Measurements from ENCODE around the gene FGF6. TPM values are rescaled to one million over a fixed set of nuclear protein-coding genes. Genes with fewer than 3 reads are reported as not detected.

The FGF6 gene
- total and polyA plus RNA-seq, 2 of the 13 experiments (the other 11 are each of a cell fraction or from before 2014, with no cell fraction given), result not detected

DNA sequence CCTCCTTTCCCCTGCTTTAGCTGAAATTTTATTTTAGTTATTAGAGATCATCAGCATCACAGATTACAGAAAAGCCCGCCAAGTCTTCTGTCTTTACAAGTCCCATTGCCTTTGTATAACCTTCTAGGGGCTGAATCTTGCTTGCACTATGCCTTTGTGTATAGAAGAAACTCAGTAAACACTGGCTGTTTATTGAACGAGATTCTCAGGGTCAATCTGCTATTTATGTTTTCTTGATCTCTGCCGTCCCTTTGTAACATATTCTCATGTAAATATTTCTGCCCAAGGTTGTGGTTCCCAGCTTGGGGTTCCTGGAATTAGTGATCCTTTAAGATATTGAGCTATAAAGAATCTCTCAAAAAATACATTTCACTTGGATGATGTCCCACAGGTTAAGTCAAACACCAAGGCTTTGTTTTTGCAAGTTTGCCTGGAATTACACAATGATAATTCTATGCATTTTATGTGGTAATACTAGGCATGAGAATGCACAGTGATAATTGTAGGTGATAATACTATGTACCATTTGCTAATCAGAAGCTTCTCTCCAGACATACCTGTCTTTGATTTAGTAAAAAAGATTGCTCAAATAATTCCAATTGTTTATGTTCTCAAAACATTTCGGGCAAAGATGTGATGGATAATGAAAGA is 40.6 kb upstream of the FGF6 start (continued):
- TF ChIP-seq, protein P1, sequence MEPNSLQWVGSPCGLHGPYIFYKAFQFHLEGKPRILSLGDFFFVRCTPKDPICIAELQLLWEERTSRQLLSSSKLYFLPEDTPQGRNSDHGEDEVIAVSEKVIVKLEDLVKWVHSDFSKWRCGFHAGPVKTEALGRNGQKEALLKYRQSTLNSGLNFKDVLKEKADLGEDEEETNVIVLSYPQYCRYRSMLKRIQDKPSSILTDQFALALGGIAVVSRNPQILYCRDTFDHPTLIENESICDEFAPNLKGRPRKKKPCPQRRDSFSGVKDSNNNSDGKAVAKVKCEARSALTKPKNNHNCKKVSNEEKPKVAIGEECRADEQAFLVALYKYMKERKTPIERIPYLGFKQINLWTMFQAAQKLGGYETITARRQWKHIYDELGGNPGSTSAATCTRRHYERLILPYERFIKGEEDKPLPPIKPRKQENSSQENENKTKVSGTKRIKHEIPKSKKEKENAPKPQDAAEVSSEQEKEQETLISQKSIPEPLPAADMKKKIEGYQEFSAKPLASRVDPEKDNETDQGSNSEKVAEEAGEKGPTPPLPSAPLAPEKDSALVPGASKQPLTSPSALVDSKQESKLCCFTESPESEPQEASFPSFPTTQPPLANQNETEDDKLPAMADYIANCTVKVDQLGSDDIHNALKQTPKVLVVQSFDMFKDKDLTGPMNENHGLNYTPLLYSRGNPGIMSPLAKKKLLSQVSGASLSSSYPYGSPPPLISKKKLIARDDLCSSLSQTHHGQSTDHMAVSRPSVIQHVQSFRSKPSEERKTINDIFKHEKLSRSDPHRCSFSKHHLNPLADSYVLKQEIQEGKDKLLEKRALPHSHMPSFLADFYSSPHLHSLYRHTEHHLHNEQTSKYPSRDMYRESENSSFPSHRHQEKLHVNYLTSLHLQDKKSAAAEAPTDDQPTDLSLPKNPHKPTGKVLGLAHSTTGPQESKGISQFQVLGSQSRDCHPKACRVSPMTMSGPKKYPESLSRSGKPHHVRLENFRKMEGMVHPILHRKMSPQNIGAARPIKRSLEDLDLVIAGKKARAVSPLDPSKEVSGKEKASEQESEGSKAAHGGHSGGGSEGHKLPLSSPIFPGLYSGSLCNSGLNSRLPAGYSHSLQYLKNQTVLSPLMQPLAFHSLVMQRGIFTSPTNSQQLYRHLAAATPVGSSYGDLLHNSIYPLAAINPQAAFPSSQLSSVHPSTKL (CRISPR knock-in tag; IDR thresholded peaks at IDR 0.05), result peak; percentile 96
- TF ChIP-seq CSRNP1 (CRISPR knock-in tag; IDR thresholded peaks at IDR 0.05) (no peak), ZNF891 (CRISPR knock-in tag; IDR thresholded peaks at IDR 0.05) (no peak), FOXP1 (IDR thresholded peaks at IDR 0.05) (peak; percentile 73), FOXP1 (CRISPR knock-in tag; IDR thresholded peaks at IDR 0.05) (peak; percentile 97), ZNF12 (CRISPR knock-in tag; IDR thresholded peaks at IDR 0.05) (no peak), NCOA5 (CRISPR knock-in tag; IDR thresholded peaks at IDR 0.05) (no peak), ZNF644 (CRISPR knock-in tag; IDR thresholded peaks at IDR 0.05; ENCODE audit: low read depth) (0 out of 2 replicates have a peak, but pooled peaks have one; percentile 41), TBX3 (IDR thresholded peaks at IDR 0.05; ENCODE audit: borderline replicate concordance) (peak; percentile 86; the same call in 1 of the 2 replicates), KDM5A (IDR thresholded peaks at IDR 0.05; ENCODE audit: borderline replicate concordance, low read length) (no peak), POLR2A (IDR thresholded peaks at IDR 0.05; ENCODE audit: insufficient read depth in 1 of 2, low read depth in 2 of 2, low read length in 2 of 2) (no peak), SIX4 (CRISPR knock-in tag; IDR thresholded peaks at IDR 0.05) (0 out of 2 replicates have a peak, but pooled peaks have one; percentile 29), HDAC2 (CRISPR knock-in tag; IDR thresholded peaks at IDR 0.05) (no peak), GATAD2A (CRISPR knock-in tag; IDR thresholded peaks at IDR 0.05) (peak; percentile 95), MBD4 (IDR thresholded peaks at IDR 0.05; ENCODE audit: borderline replicate concordance, low read length) (peak; percentile 67; the same call in 1 of the 2 replicates), STAG1 (CRISPR knock-in tag; IDR thresholded peaks at IDR 0.05) (no peak), HMG20A (CRISPR knock-in tag; IDR thresholded peaks at IDR 0.05; ENCODE audit: borderline replicate concordance) (peak; percentile 97), DPF2 (CRISPR knock-in tag; IDR thresholded peaks at IDR 0.05; ENCODE audit: borderline replicate concordance, low read depth) (peak; percentile 78; the same call in 1 of the 2 replicates), PPARG (CRISPR knock-in tag; conservative IDR thresholded peaks at IDR 0.05) (0 out of 2 replicates have a peak, but pooled peaks have one; percentile 38), BCLAF1 (IDR thresholded peaks at IDR 0.05) (no peak), HDAC1 (CRISPR knock-in tag; IDR thresholded peaks at IDR 0.05) (0 out of 2 replicates have a peak, but pooled peaks have one; percentile 39), ZNF317 (CRISPR knock-in tag; IDR thresholded peaks at IDR 0.05) (0 out of 2 replicates have a peak, but pooled peaks have one; percentile 20), ARID3A (IDR thresholded peaks at IDR 0.05; ENCODE audit: low read depth, low read length) (peak; percentile 92)
